ENCODE results near the gene IGF1R. TPM values are rescaled to one million over a fixed set of nuclear protein-coding genes. Genes with fewer than 3 reads are reported as not detected.

IGF1R gene
- total and polyA plus RNA-seq, 2 of the 13 experiments (the other 11 are each of a cell fraction or from before 2014, with no cell fraction given): 15.9 to 18.4 TPM

- TF ChIP-seq STAT6 (CRISPR knock-in tag; IDR thresholded peaks at IDR 0.05; ENCODE audit: borderline replicate concordance) (no peak), ZNF558 (CRISPR knock-in tag; IDR thresholded peaks at IDR 0.05; ENCODE audit: borderline replicate concordance) (no peak), FOXO4 (CRISPR knock-in tag; conservative IDR thresholded peaks at IDR 0.05) (no peak), IRF1 (CRISPR knock-in tag; IDR thresholded peaks at IDR 0.05; ENCODE audit: low read depth) (no peak), ZNF674 (CRISPR knock-in tag; IDR thresholded peaks at IDR 0.05; ENCODE audit: low read depth) (no peak), ZNF512B (CRISPR knock-in tag; IDR thresholded peaks at IDR 0.05; ENCODE audit: borderline replicate concordance) (no peak), FIP1L1 (IDR thresholded peaks at IDR 0.05; ENCODE audit: borderline replicate concordance, insufficient read depth, low read depth, low read length) (no peak), ISL2 (CRISPR knock-in tag; IDR thresholded peaks at IDR 0.05) (no peak), ZNF367 (CRISPR knock-in tag; IDR thresholded peaks at IDR 0.05; ENCODE audit: borderline replicate concordance) (no peak), ZNF547 (CRISPR knock-in tag; IDR thresholded peaks at IDR 0.05) (no peak; the same call in 1 of the 2 replicates), NR2F6 (IDR thresholded peaks at IDR 0.05) (no peak), NR2F6 (CRISPR knock-in tag; IDR thresholded peaks at IDR 0.05) (no peak), ZNF614 (CRISPR knock-in tag; IDR thresholded peaks at IDR 0.05; ENCODE audit: borderline replicate concordance) (no peak), JUNB (CRISPR knock-in tag; IDR thresholded peaks at IDR 0.05; ENCODE audit: borderline replicate concordance) (0 out of 2 replicates have a peak, but pooled peaks have one; percentile 34), ZNF33A (CRISPR knock-in tag; IDR thresholded peaks at IDR 0.05; ENCODE audit: borderline replicate concordance) (no peak), CAMTA2 (CRISPR knock-in tag; IDR thresholded peaks at IDR 0.05; ENCODE audit: borderline replicate concordance) (peak; percentile 63; the same call in 1 of the 2 replicates), SKI (IDR thresholded peaks at IDR 0.05; ENCODE audit: partially characterized antibody) (peak; percentile 28), ZNF253 (CRISPR knock-in tag; IDR thresholded peaks at IDR 0.05; ENCODE audit: borderline replicate concordance) (peak; percentile 75; the same call in 1 of the 2 replicates), HNRNPLL (IDR thresholded peaks at IDR 0.05; ENCODE audit: low read depth, low read length, poor library complexity, severe bottlenecking) (peak; percentile 7), TMF1 (CRISPR knock-in tag; IDR thresholded peaks at IDR 0.05; ENCODE audit: low read depth) (peak; percentile 25; the same call in 1 of the 2 replicates), ZNF143 (CRISPR knock-in tag; IDR thresholded peaks at IDR 0.05) (no peak), ATF7 (IDR thresholded peaks at IDR 0.05) (no peak), ATF7 (CRISPR knock-in tag; IDR thresholded peaks at IDR 0.05) (no peak)
Measured at GRCh38 chr15:98650417-98651035, 2.2 kb downstream of the IGF1R start (continued).
